ENCODE data around the gene ADCK2. TPM values are rescaled to one million over a fixed set of nuclear protein-coding genes. Genes with fewer than 3 reads are reported as not detected.
"Not testable (repeated sequence)": the region's sequence is repeated elsewhere in the genome, so short reads cannot be mapped to it uniquely, and the experiment has no call there.

Gene ADCK2
- total RNA-seq, 1 donor from 2014 or later, result 11.8 TPM

GRCh38 chr7:140695381-140695780 lies 22.6 kb downstream of the ADCK2 start:
- no peak for DNase-seq (ENCODE audit: low spot score)

- peak; percentile 97 for DNase-seq (ENCODE audit: low spot score)
These were observed 23.4 kb downstream of the ADCK2 start for GRCh38 chr7:140696024-140696679.

GRCh38 chr7:140696680-140697446 lies 24.1 kb downstream of the ADCK2 start, which contains the start of gene NDUFB2:
NDUFB2 (plus strand) TSS chr7:140696708; CDS start chr7:140696745, 37 bp downstream.
- peak; percentile 94 for DNase-seq (ENCODE audit: low spot score)

- no peak for DNase-seq (ENCODE audit: low spot score)
These were observed 24.9 kb downstream of the ADCK2 start for GRCh38 chr7:140697447-140698143.

GRCh38 chr7:140698477-140698876 lies 25.7 kb downstream of the ADCK2 start:
- DNase-seq (ENCODE audit: low spot score), result no peak

GRCh38 chr7:140702774-140703173 lies 30.0 kb downstream of the ADCK2 start:
- DNase-seq (ENCODE audit: low spot score), result no peak

- no peak for DNase-seq (ENCODE audit: low spot score)
These were observed 31.5 kb downstream of the ADCK2 start for GRCh38 chr7:140704205-140704604.

GRCh38 chr7:140707132-140707531 lies 34.4 kb downstream of the ADCK2 start:
- no peak for DNase-seq (ENCODE audit: low spot score)

GRCh38 chr7:140708764-140709163 lies 36.0 kb downstream of the ADCK2 start:
- not testable (repeated sequence) for DNase-seq (ENCODE audit: low spot score)

- DNase-seq (ENCODE audit: low spot score), result not testable (repeated sequence)
These were observed 39.6 kb downstream of the ADCK2 start for GRCh38 chr7:140712392-140712791.

GRCh38 chr7:140714331-140715040 lies 41.7 kb downstream of the ADCK2 start:
- DNase-seq (ENCODE audit: low spot score), result no peak

GRCh38 chr7:140719721-140720120 lies 47.0 kb downstream of the ADCK2 start:
- DNase-seq (ENCODE audit: low spot score), result no peak

GRCh38 chr7:140722254-140722653 lies 49.5 kb downstream of the ADCK2 start:
- DNase-seq (ENCODE audit: low spot score), result no peak

- DNase-seq (ENCODE audit: low spot score), result no peak
These were observed 50.3 kb downstream of the ADCK2 start for GRCh38 chr7:140723006-140723405.

GRCh38 chr7:140723574-140723973 lies 50.8 kb downstream of the ADCK2 start:
- DNase-seq (ENCODE audit: low spot score), result no peak

GRCh38 chr7:140724706-140725105 lies 52.0 kb downstream of the ADCK2 start:
- DNase-seq (ENCODE audit: low spot score), result no peak

GRCh38 chr7:140726281-140726680 lies 53.5 kb downstream of the ADCK2 start:
- DNase-seq (ENCODE audit: low spot score), result peak; percentile 23

GRCh38 chr7:140732416-140732815 lies 59.7 kb downstream of the ADCK2 start:
- DNase-seq (ENCODE audit: low spot score), result no peak

GRCh38 chr7:140734096-140734495 lies 61.4 kb downstream of the ADCK2 start:
- DNase-seq (ENCODE audit: low spot score), result no peak

- DNase-seq (ENCODE audit: low spot score), result no peak
These were observed 62.0 kb downstream of the ADCK2 start for GRCh38 chr7:140734729-140735128.

- DNase-seq (ENCODE audit: low spot score), result no peak
These were observed 65.5 kb downstream of the ADCK2 start for GRCh38 chr7:140738280-140738679.

GRCh38 chr7:140743255-140743654 lies 70.5 kb downstream of the ADCK2 start:
- DNase-seq (ENCODE audit: low spot score), result not testable (repeated sequence)

Measured in umbilical cord (tissue), 2 donors.